Metanephros (tissue), 2 donors: ENCODE results near the gene MSRB1. TPM values are rescaled to one million over a fixed set of nuclear protein-coding genes. Genes with fewer than 3 reads are reported as not detected.

Experiments
- small RNA-seq: library from RNA; depleted of rRNA; stranded (forward); fragments of <200 nt; gene quantifications from one replicate; pipeline ENCODE3, GENCODE V24; 2014; ENCODE audit warnings: low replicate concordance
- total RNA-seq: library from RNA; depleted of rRNA; stranded (reverse); fragments of >200 nt; gene quantifications from one replicate; pipeline ENCODE4 v1.2.3, GENCODE V29; 2014

MSRB1 gene, protein sequence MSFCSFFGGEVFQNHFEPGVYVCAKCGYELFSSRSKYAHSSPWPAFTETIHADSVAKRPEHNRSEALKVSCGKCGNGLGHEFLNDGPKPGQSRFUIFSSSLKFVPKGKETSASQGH
- total RNA-seq = 22.4 TPM

DNA sequence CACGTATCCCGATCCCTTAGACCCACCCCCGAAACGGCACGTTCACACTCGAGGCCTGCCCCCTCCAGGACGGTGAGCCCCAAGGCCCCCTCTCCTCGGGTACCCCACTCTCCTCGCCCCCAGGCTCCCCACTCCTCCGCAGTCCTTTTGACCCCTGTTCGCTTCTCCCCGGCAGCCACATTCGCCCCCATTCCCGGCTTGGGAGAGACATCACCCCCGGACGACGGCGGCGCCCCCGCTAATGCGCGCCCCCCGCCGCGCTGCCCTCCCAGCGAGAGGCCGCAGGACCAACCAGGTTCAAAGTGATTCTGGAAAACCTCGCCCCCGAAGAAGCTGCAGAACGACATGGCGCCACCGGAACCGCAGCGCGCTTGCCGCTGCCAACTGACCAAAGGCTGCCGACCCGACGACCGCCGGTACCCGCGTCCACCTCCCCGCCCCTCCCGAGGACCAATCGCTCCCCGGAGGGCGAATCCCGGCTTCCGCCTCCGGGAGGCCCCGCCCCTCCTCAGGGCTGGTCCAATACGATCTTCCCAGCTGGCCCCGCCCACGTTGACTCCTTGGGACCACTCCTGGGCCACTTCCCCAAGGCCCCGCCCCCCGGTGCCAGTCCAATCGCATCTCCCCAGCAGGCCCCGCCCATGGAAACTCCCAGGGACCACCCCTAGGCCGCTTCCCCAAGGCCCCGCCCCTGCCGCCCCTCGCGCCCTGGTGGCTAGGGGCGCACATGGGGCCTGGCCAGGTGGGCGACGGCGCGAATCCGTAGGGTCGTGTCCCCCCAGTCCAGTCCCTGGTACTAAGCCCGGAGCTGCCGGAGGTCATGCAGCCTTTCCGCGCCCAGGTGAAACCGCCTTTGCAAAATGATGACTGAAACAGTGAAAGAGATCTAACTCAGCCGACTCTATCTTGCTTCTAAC is at the start of gene MSRB1:
Gene MSRB1, minus strand, starts transcription at position 390 of the 917 bp plus-strand sequence. Its CDS starts 43 bp downstream, at position 347.

DNA sequence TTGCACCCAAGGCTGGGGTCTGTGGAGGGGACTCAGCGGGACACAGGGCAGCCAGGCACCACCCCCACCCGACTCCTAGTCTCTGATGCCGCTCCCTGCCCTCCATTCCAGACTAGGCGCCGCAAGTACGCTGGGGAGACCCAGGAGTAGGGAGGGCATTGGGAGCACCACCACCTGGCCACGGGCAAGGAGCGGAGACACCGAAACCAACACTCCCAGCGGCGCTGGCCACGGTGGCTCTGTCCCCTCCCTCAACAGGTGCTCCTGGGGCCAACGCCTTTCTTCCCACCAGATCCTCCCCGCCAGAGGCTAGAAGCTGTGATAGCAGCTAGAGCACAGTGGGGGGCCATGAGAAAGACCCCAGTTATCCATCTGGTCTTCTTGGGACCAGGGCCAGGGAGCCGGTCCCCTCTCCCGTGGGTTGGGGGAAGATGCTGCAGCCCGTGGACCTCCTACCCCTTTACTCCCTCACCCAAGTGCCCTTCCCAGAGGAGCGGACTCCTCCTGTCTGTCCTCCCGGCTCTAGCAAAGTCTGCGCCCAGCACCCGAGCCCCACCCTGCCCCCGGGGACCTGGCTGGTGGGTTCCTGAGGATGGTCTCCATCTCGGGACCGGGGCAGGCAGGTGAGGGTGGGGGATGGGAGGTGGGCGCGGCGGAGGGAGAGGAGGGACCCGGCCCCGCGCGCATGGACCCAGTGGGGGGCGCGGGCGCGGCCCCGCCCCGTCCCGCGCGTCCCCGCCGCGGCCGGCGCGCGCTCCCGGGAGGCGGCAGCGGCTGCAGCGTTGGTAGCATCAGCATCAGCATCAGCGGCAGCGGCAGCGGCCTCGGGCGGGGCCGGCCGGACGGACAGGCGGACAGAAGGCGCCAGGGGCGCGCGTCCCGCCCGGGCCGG is 46.5 kb upstream of the MSRB1 start, which contains the start of gene SYNGR3:
Gene SYNGR3, plus strand, starts transcription at position 762 of the 892 bp plus-strand sequence. CDS start 133 bp downstream, outside the sequence.

DNA sequence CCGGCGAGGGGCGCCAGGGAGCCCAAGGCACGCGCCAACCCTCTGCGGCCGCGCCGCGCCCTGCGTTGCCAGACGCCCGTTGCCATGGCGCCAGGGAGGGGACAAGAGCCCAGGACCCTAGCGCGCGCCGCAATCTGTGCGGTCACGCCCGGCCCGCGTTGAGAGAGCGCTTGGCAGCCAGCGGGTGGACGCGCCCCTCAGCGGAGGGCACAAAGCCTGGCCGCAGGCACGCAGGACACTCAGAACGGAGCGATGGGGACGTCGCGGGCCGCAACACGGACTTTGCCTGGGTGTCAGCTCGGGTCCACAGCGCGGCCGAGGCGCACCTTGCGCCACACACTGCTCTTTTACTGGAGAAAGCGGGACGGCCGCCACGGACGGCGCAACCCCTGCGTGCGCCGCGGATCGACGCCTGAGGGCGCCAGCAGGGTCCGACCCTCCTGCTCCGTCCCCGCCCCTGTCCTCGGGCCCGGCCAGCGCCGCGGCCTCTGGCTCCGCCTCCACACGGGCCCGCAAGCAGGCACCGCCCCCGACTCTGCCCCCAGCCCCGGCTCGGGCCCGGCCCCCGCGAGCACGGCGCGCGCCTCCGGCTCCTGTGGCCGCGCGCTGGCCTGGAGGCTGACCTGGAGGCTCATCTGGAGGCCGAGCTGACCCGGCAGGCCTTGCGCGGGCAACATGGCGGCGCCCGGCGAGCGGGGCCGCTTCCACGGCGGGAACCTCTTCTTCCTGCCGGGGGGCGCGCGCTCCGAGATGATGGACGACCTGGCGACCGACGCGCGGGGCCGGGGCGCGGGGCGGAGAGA is 40.7 kb upstream of the MSRB1 start, which contains the start of gene GFER:
Gene GFER, plus strand, starts transcription at position 650 of the 803 bp plus-strand sequence. Its CDS starts 26 bp downstream, at position 676.

DNA sequence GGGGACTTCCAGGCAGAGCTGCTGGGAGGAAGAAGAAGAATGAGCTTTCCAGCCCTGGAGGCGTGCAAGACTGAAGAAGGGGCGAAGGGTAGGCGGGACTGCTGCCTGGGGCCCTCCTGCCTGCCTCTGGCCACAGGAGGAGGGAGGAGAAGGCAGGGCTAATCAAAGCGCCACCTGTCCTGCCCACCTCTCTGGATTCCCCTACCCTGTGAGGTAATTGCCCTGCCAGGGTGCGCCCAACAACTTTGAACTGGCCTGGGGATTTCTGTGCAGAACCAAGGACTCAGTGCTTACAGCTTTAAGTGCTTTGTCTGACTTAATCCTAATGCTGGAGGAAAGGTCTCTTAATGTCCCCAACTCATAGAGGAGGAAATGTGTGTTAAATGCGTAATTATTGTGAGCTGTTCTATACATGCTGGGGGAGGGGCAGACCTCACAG is 38.4 kb upstream of the MSRB1 start, which contains the start of gene NOXO1:
Gene NOXO1, minus strand, starts transcription at position 72 of the 439 bp plus-strand sequence. CDS start 290 bp downstream, outside the sequence.

DNA sequence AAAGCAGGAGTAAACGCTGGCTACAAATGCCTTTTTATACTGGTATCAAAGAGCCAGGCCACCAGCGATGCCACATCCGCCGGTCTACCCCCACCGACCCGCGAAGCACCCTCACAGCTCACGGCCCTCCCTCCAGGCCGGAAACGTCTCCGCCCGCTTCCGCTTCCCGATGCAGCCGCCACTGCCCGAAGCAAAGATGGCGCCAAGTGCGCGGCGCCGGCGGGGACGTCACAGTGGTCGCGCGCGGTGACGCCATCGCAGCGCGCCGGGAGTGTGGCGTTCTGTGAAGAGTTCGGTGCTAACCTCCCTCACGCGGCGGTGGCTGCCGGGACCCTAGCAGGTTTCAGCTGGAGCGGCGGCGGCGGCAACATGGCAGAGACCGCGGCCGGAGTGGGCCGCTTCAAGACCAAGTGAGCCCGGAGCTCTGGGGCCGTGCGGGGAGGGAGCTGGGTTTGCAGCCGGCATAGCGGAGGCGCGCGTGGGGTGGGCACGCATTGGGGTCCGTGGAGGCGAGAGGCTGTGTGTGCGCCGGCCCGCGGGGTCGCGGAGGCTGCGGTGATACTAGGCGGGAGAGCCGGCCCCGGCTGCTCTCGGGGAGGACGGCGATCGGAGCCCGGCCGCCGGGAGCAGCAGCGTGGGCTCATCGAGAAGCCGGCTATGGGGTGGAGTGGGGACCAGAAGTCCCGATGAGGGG is 28.9 kb upstream of the MSRB1 start, which contains the start of gene TBL3:
Gene TBL3, plus strand, starts transcription at position 258 of the 694 bp plus-strand sequence. Its CDS starts 112 bp downstream, at position 370.

DNA sequence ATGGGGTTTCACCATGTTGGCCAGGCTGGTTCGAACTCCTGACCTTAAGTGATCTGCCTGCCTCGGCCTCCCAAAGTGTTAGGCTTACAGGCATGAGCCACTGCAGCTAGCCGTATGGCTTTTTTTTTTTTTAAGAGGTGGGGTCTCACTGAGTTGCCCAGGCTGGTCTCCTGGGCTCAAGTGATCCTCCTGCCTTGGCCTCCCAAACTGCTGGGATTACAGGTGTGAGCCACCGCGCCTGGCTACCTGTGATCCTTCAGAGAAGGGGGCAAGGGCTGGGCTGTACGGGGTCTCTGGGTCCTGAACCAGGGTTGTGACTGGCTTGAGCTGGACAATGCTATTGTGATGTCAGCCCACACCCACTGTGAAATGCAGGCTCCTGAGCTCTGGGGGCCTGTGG is 23.5 kb upstream of the MSRB1 start, which contains the start of gene RNF151:
Gene RNF151, plus strand, starts transcription at position 397 of the 400 bp plus-strand sequence. CDS start 26 bp downstream, outside the sequence.

DNA sequence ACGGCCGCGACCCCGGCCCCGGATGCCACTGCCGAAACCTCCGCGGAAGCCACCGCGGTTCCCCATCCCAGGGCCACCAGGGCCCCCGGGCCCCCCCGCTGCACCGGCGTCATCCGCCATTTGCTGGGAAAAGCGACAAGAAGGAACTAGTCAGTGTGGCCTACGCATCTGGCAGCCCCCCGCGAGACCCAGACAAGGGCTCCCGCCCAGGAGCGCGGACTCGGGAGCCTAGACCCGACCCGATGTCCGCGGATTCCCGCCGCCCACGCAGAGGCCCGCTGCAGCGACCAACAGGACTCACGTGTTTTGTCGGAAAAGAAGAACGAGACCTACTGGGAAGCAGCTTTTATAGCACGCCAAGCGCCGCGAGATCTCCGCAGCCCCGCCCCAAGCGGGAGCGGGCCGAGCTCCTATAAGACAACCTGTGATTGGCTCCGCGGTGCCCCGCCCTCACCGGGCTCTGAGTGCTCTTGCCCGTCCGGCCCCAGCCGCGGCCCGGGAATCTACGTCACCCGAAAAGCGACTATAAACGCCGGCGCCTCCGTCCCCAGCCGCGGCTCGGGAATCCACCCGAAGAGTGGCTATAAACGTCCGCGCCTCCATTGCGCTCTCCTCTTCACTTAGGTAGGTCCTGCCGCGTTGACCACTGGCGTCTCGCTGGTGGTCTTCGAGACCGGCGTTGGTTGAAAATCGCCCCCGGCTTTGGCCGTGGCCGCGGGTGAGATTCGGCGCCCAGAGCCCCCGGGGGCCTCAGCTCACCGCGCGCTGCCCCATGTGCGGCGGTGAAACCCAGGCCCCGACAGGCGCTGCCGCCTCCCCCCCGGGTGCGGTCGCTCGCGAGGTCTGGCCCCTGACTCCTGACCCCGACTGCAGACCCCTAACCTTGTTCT is 21.8 kb upstream of the MSRB1 start, which contains the start of gene RPS2:
Gene RPS2, minus strand, starts transcription at position 321 of the 890 bp plus-strand sequence. Its CDS starts 201 bp downstream, at position 120.

DNA sequence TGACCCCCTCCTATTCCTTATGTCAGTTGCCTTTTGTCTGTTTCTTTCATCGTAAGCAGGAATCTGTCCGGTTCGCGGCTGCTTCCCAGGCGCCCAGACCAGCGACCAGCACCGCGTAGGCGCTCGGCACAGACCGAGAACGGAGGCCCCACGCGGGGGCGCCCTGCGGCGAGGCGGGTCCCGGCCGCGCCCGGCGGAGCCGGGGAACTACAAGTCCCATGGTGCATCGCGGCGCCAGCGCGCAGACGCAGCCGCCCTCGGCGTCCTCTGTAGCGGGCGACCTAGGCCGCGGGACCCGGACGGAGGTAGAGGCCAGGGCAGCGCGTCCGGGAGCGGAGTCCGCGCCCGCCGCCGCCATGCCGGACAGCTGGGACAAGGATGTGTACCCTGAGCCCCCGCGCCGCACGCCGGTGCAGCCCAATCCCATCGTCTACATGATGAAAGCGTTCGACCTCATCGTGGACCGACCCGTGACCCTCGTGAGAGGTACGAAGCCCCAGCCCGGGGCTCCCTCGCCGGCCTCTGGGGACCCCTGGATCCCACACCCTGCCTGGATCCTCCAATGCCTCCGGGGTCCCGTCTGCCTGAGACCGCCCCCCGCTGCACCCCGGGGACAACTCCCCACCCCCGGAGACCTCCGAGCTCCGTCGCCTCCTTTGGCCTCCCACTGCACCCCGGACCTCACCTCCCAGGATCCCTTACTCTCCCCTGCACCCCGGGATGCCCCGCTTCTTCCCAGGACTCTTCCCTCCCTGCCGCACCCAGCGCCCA is 16.5 kb upstream of the MSRB1 start, which contains the start of gene NDUFB10:
Gene NDUFB10, plus strand, starts transcription at position 270 of the 771 bp plus-strand sequence. Its CDS starts 87 bp downstream, at position 357.

DNA sequence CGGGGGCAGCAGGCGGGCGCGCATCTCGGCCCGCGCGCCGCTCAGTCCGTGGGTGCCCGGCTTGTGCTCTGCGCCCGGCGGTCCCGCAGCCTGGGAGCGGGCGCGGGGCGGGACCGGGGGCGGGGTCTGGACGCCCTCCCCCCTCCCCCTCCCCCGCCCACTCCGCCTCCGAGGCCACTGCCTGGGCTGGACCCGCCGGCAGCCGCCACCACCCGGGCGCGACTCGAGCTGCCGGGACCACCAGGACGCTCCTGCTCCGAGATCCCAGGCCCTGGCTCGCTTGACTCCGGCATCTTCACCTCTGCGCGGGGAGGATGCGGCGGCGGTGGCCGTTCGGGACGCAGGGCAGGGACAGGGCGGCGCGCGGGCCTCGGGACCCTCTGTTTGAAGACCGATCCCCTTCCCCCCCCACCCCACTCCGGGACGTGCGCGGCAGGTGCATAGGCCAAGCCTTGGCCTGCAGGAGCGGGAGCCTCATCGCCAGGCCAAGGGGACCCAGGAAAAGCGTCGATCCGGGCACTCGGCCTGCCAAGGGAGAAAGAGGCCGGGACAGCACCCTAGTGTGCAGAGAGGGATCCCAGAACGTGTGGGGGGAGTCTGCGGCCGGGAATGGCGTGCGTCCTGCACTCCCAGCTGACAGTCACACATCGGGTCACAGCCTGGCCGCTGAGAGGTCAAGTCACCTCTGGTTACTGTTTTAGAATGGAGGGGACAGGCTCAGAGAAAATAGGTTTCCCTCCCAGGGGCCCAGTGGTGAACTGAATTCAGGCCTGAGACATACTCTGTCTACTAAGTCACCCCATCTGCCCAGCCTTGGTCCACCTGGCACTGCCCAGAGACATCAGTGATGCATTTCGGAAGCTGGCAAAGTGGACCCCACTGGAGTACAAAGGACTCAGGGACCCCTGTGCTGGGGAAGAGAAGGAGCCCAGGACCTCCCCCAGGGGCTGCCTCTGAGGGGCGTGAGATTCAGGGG is 24.4 kb downstream of the MSRB1 start, which contains the start of gene HS3ST6:
Gene HS3ST6, minus strand, starts transcription at position 65 of the 976 bp plus-strand sequence. CDS start 92 bp downstream, outside the sequence.

Small RNA genes lying within 50 kb of the gene (small RNA-seq; reads per million reads assigned to genes)
- gene AC005363.2 = not detected
- gene SNORA10 = not detected
- not detected for gene SNORA64

Other genes starting within 250 kb of the MSRB1 start
- 65.9 TPM for gene MAPK8IP3, start 237.0 kb downstream of the MSRB1 start, total RNA-seq
- gene NME3, start 171.7 kb downstream of the MSRB1 start, total RNA-seq = 43.1 TPM
- gene EME2, start 170.4 kb downstream of the MSRB1 start, total RNA-seq = 20.1 TPM
- gene MRPS34, start 170.1 kb downstream of the MSRB1 start, total RNA-seq = 63.4 TPM
- 78.3 TPM for gene SPSB3, start 160.6 kb downstream of the MSRB1 start, total RNA-seq
- gene NUBP2, start 160.2 kb downstream of the MSRB1 start, total RNA-seq = 70.1 TPM
- 7.0 TPM for gene IGFALS, start 149.5 kb downstream of the MSRB1 start, total RNA-seq
- 73.6 TPM for gene HAGH, start 116.4 kb downstream of the MSRB1 start, total RNA-seq
- 98.6 TPM for gene FAHD1, start 116.0 kb downstream of the MSRB1 start, total RNA-seq
- 0.29 TPM for gene MEIOB, start 71.0 kb downstream of the MSRB1 start, total RNA-seq
- gene HS3ST6, start 24.8 kb downstream of the MSRB1 start, total RNA-seq = 1.2 TPM
- 33.3 TPM for gene RPL3L, start 11.5 kb upstream of the MSRB1 start, total RNA-seq
- 130 TPM for gene NDUFB10, start 16.3 kb upstream of the MSRB1 start, total RNA-seq
- gene RPS2, start 21.6 kb upstream of the MSRB1 start, total RNA-seq = 2,517 TPM
- gene RNF151, start 23.7 kb upstream of the MSRB1 start, total RNA-seq = not detected
- gene TBL3, start 28.9 kb upstream of the MSRB1 start, total RNA-seq = 32.2 TPM
- gene NOXO1, start 38.3 kb upstream of the MSRB1 start, total RNA-seq = 0.47 TPM
- 24.6 TPM for gene GFER, start 41.0 kb upstream of the MSRB1 start, total RNA-seq
- gene SYNGR3, start 46.8 kb upstream of the MSRB1 start, total RNA-seq = 3.2 TPM
- gene ZNF598, start 66.6 kb upstream of the MSRB1 start, total RNA-seq = 20.9 TPM
- 7.0 TPM for gene NPW, start 76.6 kb upstream of the MSRB1 start, total RNA-seq
- gene NHERF2, start 83.7 kb upstream of the MSRB1 start, total RNA-seq = 109 TPM
- 24.0 TPM for gene NTHL1, start 104.6 kb upstream of the MSRB1 start, total RNA-seq
- 139 TPM for gene TSC2, start 104.8 kb upstream of the MSRB1 start, total RNA-seq
- 162 TPM for gene PKD1, start 192.7 kb upstream of the MSRB1 start, total RNA-seq
- 0.58 TPM for gene RAB26, start 205.4 kb upstream of the MSRB1 start, total RNA-seq
- 40.6 TPM for gene TRAF7, start 212.6 kb upstream of the MSRB1 start, total RNA-seq